CD8-positive, alpha-beta memory T cell (primary cell): ENCODE data around the gene SGPP2. TPM values are rescaled to one million over a fixed set of nuclear protein-coding genes. Genes with fewer than 3 reads are reported as not detected.
"Not testable (repeated sequence)": the region's sequence is repeated elsewhere in the genome, so short reads cannot be mapped to it uniquely, and the experiment has no call there.

Experiments
- CTCF ChIA-PET: fragments of 350-600 bp; sonication (Branson Sonifier 250); formaldehyde crosslinking; loops from one replicate; lab custom pipeline; 2021; ENCODE audit warnings: antibody characterized with exemption; lab: Charles Lee
- POLR2A ChIA-PET: fragments of 350-600 bp; sonication (Branson Sonifier 250); formaldehyde crosslinking; loops from one replicate; lab custom pipeline; 2021; ENCODE audit warnings: antibody characterized with exemption; lab: Charles Lee
- DNase-seq, 5 donors: peaks; one replicate each; pipeline versions ENCODE4 v3.0.0 to v3.0.0-alpha.2; 2020 to 2022; ENCODE audit warnings: mixed read lengths in 1 of 5
- H3K27ac ChIP-seq: one replicate; pipeline ENCODE4 v1.7.0; 2013; ENCODE audit warnings: low read depth, mild to moderate bottlenecking, low read length, moderate library complexity
- H3K27me3 ChIP-seq: 2 replicates; pipeline ENCODE4 v1.7.0; 2013; ENCODE audit warnings: low read length, mild to moderate bottlenecking; ENCODE audit not compliant: insufficient read depth, poor library complexity, severe bottlenecking
- H3K36me3 ChIP-seq: 2 replicates; pipeline ENCODE4 v1.7.0; 2013; ENCODE audit warnings: mild to moderate bottlenecking, low read length, moderate library complexity; ENCODE audit not compliant: insufficient read depth
- H3K4me1 ChIP-seq: 2 replicates; pipeline ENCODE4 v1.7.0; 2013; ENCODE audit warnings: mild to moderate bottlenecking, low read length, moderate library complexity; ENCODE audit not compliant: insufficient read depth
- H3K4me3 ChIP-seq: 2 replicates; pipeline ENCODE4 v1.7.0; 2013; ENCODE audit warnings: mild to moderate bottlenecking, low read length
- H3K9me3 ChIP-seq: 2 replicates; pipeline ENCODE4 v1.7.0; 2013; ENCODE audit warnings: mild to moderate bottlenecking, low read length
- H3K27ac Mint-ChIP-seq, 8 donors: one replicate each; pipeline ENCODE4 v1.8.0; 2020 to 2021; ENCODE audit warnings: mixed read lengths in 8 of 8, mild to moderate bottlenecking in 6 of 8, inconsistent platforms in 3 of 8, moderate library complexity in 3 of 8
- H3K27me3 Mint-ChIP-seq, 2 donors: one replicate each; pipeline ENCODE4 v1.8.0; 2020 to 2021; ENCODE audit warnings: mixed read lengths in 2 of 2, mild to moderate bottlenecking in 1 of 2, moderate library complexity in 1 of 2
- H3K36me3 Mint-ChIP-seq, 3 donors: one replicate each; pipeline ENCODE4 v1.8.0; 2020 to 2021; ENCODE audit warnings: mixed read lengths in 3 of 3, inconsistent platforms in 1 of 3, mild to moderate bottlenecking in 1 of 3
- H3K4me1 Mint-ChIP-seq, 3 donors: one replicate each; pipeline ENCODE4 v1.8.0; 2020 to 2021; ENCODE audit warnings: mixed read lengths in 3 of 3, inconsistent platforms in 1 of 3, mild to moderate bottlenecking in 1 of 3
- H3K4me3 Mint-ChIP-seq, 7 donors: one replicate each; pipeline ENCODE4 v1.8.0; 2020 to 2021; ENCODE audit warnings: mixed read lengths in 7 of 7, mild to moderate bottlenecking in 6 of 7, moderate library complexity in 4 of 7, inconsistent platforms in 2 of 7
- H3K9me3 Mint-ChIP-seq, 5 donors: one replicate each; pipeline ENCODE4 v1.8.0; 2020 to 2022; ENCODE audit warnings: mixed read lengths in 5 of 5, mild to moderate bottlenecking in 3 of 5, moderate library complexity in 2 of 5, inconsistent platforms in 1 of 5
- polyA plus RNA-seq: library from polyadenylated mRNA; unstranded; fragments of 300-500 nt; fragmentation: Illumina TruSeq; gene quantifications from one replicate; pipeline ENCODE4 v1.2.3, GENCODE V29; 2021
- total RNA-seq, 2 experiments: library from RNA; stranded (reverse); gene quantifications; one replicate each; pipeline ENCODE4 v1.2.3, GENCODE V29; 2021

The SGPP2 gene
- total and polyA plus RNA-seq, 3 experiments from 2014 or later: 2.2 to 7.6 (median 6.5) TPM

DNA sequence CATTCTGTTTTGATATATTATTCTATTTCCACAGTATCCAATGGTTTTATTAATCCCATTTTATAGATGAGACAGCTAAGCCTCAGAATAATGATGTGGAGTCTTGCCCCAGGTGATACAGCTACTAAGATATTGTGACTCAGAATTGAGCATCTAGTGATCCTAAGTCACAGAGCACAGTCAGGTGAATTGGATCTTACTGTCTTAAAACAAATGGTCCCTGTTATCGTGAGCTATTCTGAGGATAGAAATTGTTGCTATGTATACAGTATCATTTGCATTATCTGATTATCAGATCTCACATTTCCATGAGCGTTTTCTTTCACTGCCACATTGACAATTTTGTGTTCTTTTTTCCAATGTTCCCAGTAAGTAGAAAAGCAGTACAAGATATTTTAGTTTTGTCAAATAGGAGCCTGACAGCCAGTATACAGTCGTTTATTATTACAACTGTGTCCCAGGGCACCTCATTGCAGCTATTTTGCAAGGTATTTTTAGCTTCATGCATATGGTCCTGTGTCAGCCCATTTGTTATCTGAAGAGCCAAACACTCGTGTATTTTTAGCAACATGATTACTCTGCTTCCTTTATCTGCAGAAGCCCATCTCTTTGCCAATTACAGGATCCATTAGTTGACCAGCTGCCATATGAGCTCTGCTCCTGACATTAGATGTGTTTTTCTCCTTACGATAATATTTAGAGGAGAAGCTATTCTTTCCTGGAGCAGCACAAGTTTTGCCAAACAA lies 25.1 kb upstream of the SGPP2 start:
- H3K27ac ChIP-seq: no peak overlapping the region
- CTCF ChIA-PET: no interaction called here
- POLR2A ChIA-PET: no interaction called here

DNA sequence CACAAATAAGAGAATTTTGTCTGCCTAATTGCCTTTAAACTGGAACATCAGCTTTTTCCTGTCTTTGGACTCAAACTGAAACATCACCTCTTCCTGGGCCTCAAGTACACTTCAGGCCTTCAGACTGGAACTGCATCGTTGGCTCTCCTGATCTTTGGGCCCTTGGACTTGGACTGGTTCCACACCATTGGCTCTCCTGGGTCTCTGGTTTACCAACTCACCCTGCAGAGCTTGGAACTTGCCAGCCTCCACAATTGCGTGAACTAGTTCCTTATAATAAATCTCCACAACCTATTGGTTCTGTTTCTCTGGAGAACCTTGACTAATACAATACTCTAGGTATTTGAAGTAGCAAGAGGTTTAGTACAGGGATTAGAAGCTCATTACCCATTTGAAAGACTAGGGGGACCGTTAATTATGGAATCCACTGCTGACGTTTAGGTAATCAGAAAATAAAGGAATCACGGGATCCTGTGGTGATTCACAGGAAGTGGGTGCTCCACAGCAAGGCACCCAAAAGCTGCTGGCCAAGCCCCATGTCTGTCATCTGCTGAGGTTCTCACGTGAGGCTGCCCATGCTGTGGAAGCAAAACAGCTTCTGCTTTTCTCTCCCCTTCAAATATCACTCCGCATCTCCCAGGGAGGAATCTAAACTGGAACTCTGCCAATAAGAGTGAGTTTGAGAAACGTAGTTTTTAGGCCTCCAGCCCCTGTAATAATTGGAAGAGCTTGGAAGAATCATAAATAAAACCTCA lies 20.0 kb upstream of the SGPP2 start:
- Histone ChIP-seq H3K27me3 (no peaks in the 10 kb centered on the region), H3K9me3 (no peaks in the 10 kb centered on the region), H3K36me3 (no peaks in the 10 kb centered on the region), H3K27ac (no peak overlapping the region), H3K4me1 (no peaks in the 10 kb centered on the region), H3K4me3 (no peak overlapping the region)
- CTCF ChIA-PET: no interaction called here
- Mint-ChIP-seq H3K4me3 (no peak overlapping the region), H3K27ac (no peak overlapping the region), H3K27me3 (peaks cover 2 to 3% of the 10 kb centered on the region in 2 donors), H3K36me3 (no peaks in the 10 kb centered on the region), H3K9me3 (peaks cover 0 to 3% (median 2%) of the 10 kb centered on the region in 5 donors), H3K4me1 (no peaks in the 10 kb centered on the region)
- DNase-seq: no peak
- POLR2A ChIA-PET: no interaction called here

More for the DNA sequence above, 25.1 kb upstream of the SGPP2 start:
- no peak overlapping the region for H3K4me3 Mint-ChIP-seq
- Histone ChIP-seq H3K4me1 (no peaks in the 10 kb centered on the region), H3K27me3 (no peaks in the 10 kb centered on the region), H3K9me3 (no peaks in the 10 kb centered on the region), H3K4me3 (no peak overlapping the region), H3K36me3 (no peaks in the 10 kb centered on the region)
- H3K9me3 Mint-ChIP-seq: peaks cover 0 to 2% (median 1%) of the 10 kb centered on the region in 5 donors
- no peak overlapping the region for H3K27ac Mint-ChIP-seq
- no peak for DNase-seq
- H3K36me3 Mint-ChIP-seq: no peaks in the 10 kb centered on the region
- no peaks in the 10 kb centered on the region for H3K4me1 Mint-ChIP-seq
- peaks cover 2 to 3% of the 10 kb centered on the region in 2 donors for H3K27me3 Mint-ChIP-seq

DNA sequence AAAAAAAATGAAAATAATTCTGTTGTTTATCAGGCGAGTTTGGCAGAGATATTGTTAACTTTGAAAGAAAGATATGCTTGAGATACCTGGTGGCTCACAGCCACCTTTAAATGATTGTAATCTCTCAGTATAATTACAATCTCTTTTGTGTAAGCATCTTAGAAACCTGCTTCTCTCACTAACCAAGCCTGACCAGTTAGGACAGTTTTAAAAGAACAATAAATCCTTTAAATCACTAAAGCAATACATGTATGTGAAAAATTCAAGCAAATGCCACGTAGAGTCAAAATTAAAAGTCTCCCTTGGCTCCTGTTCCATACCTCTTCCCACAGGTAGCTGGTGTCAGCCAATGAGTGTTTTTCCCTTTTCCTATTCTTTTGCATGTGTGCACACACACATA lies 15.7 kb upstream of the SGPP2 start:
- no peaks in the 10 kb centered on the region for H3K36me3 Mint-ChIP-seq
- peaks cover 0 to 9% (median 8%) of the 10 kb centered on the region in 5 donors for H3K9me3 Mint-ChIP-seq
- H3K4me1 ChIP-seq: no peaks in the 10 kb centered on the region
- no peaks in the 10 kb centered on the region for H3K27me3 ChIP-seq
- H3K27ac ChIP-seq: no peak overlapping the region
- H3K4me3 ChIP-seq: no peak overlapping the region
- H3K36me3 ChIP-seq: no peaks in the 10 kb centered on the region
- no peak overlapping the region for H3K27ac Mint-ChIP-seq
- ChIA-PET POLR2A (no interaction called here), CTCF (no interaction called here)
- no peaks in the 10 kb centered on the region for H3K9me3 ChIP-seq
- DNase-seq: no peak
- H3K4me1 Mint-ChIP-seq: no peaks in the 10 kb centered on the region
- H3K27me3 Mint-ChIP-seq: peaks cover 3 to 5% of the 10 kb centered on the region in 2 donors
- no peak overlapping the region for H3K4me3 Mint-ChIP-seq

DNA sequence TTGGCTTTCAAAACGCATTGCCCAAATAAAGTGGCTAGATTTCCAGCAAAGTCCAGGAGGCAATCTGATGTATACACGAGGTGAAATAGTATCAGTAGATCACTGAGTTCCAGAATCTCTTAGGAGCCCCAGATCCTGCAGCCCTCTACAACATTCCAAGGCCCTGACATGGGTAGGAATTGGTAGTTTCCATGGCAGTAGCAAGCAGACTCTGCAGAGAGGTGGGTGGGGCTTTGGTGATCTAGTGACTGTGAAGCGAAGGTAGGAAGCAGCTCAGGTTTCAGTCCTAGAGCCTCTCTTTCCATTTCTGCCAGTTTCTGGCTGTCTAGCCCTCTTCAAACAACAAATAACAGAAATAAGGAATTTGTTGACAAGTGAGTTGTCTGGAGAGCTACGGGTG lies 13.8 kb upstream of the SGPP2 start:
- no peak overlapping the region for H3K27ac Mint-ChIP-seq
- Histone ChIP-seq H3K4me3 (no peak overlapping the region), H3K36me3 (no peaks in the 10 kb centered on the region), H3K27me3 (no peaks in the 10 kb centered on the region), H3K4me1 (no peaks in the 10 kb centered on the region), H3K27ac (no peak overlapping the region), H3K9me3 (no peaks in the 10 kb centered on the region)
- ChIA-PET POLR2A (no interaction called here), CTCF (no interaction called here)
- H3K9me3 Mint-ChIP-seq: peaks cover 0 to 8% (median 5%) of the 10 kb centered on the region in 5 donors
- peaks cover 3% of the 10 kb centered on the region in 2 donors for H3K27me3 Mint-ChIP-seq
- no peak for DNase-seq
- no peaks in the 10 kb centered on the region for H3K36me3 Mint-ChIP-seq
- no peak overlapping the region for H3K4me3 Mint-ChIP-seq
- no peaks in the 10 kb centered on the region for H3K4me1 Mint-ChIP-seq

DNA sequence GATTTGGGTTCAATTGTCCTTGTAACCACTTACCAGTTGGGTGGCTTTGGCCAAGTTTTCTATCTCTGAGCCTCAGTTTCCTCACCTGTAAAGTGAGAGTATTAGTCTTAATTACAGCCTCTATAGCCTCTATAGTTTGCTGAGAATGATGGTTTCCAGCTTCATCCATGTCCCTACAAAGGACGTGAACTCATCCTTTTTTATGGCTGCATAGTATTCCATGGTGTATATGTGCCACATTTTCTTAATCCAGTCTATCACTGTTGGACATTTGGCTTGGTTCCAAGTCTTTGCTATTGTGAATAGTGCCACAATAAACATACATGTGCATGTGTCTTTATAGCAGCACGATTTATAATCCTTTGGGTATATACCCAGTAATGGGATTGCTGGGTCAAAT lies 12.0 kb upstream of the SGPP2 start:
- H3K27ac ChIP-seq, H3K27me3 ChIP-seq, DNase-seq, H3K4me3 ChIP-seq, H3K36me3 Mint-ChIP-seq, H3K27me3 Mint-ChIP-seq, H3K9me3 ChIP-seq, POLR2A ChIA-PET, H3K36me3 ChIP-seq, H3K4me3 Mint-ChIP-seq, H3K4me1 ChIP-seq, H3K27ac Mint-ChIP-seq, H3K4me1 Mint-ChIP-seq, CTCF ChIA-PET: not testable (repeated sequence)
- peaks cover 0 to 11% (median 7%) of the 10 kb centered on the region in 5 donors for H3K9me3 Mint-ChIP-seq

- Mint-ChIP-seq H3K27ac (no peak overlapping the region), H3K9me3 (peaks cover 0 to 11% (median 7%) of the 10 kb centered on the region in 5 donors), H3K4me1 (no peaks in the 10 kb centered on the region), H3K27me3 (peaks cover 3 to 5% of the 10 kb centered on the region in 2 donors), H3K36me3 (no peaks in the 10 kb centered on the region), H3K4me3 (no peak overlapping the region)
- H3K27me3 ChIP-seq: no peaks in the 10 kb centered on the region
- H3K27ac ChIP-seq: no peak overlapping the region
- POLR2A ChIA-PET: no interaction called here
- DNase-seq: no peak
- H3K36me3 ChIP-seq: no peaks in the 10 kb centered on the region
- CTCF ChIA-PET: no interaction called here
- no peaks in the 10 kb centered on the region for H3K4me1 ChIP-seq
- no peak overlapping the region for H3K4me3 ChIP-seq
- no peaks in the 10 kb centered on the region for H3K9me3 ChIP-seq
These were observed 10.9 kb upstream of the SGPP2 start for GRCh38 chr2:222413295-222413911.

- Histone ChIP-seq H3K27ac (no peak overlapping the region), H3K27me3 (peaks cover 12% of the 10 kb centered on the region), H3K4me1 (peaks cover 5% of the 10 kb centered on the region), H3K36me3 (no peaks in the 10 kb centered on the region), H3K4me3 (no peak overlapping the region), H3K9me3 (no peaks in the 10 kb centered on the region)
- no peak for DNase-seq
- H3K27me3 Mint-ChIP-seq: peaks cover 17 to 33% of the 10 kb centered on the region in 2 donors
- H3K36me3 Mint-ChIP-seq: peaks cover 0 to under 1% (median 0%) of the 10 kb centered on the region in 3 donors
- ChIA-PET CTCF (no interaction called here), POLR2A (no interaction called here)
- H3K27ac Mint-ChIP-seq: no peak overlapping the region
- peaks cover 0 to 6% (median 0%) of the 10 kb centered on the region in 5 donors for H3K9me3 Mint-ChIP-seq
- H3K4me1 Mint-ChIP-seq: peaks cover 7 to 12% (median 8%) of the 10 kb centered on the region in 3 donors
- no peak overlapping the region for H3K4me3 Mint-ChIP-seq
These were observed 5.6 kb upstream of the SGPP2 start for GRCh38 chr2:222418739-222419138.

DNA sequence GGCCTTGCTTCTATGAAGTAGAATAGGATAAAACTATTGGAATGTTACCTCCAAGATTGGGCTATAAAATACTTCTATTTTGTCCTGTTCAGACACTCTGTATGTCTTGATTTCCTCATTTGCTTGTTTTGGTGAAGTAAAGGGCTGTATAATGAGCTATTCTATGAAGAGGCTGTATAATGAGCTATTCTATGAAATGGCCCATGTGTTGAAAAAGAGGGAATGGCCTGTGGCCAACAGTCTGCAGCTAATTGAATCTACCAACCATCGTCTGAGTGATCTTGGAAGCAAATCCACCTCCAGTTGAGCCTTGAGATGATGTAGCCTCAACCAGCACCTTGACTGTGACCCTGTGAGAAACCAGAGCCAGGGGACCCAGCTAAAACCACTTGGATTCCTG lies 3.8 kb upstream of the SGPP2 start:
- CTCF ChIA-PET: no interaction called here
- POLR2A ChIA-PET: no interaction called here
- H3K4me1 Mint-ChIP-seq: peaks cover 9 to 21% (median 17%) of the 10 kb centered on the region in 3 donors
- Histone ChIP-seq H3K4me1 (peaks cover 5% of the 10 kb centered on the region), H3K9me3 (no peaks in the 10 kb centered on the region), H3K36me3 (no peaks in the 10 kb centered on the region), H3K27ac (no peak overlapping the region), H3K27me3 (peaks cover 14% of the 10 kb centered on the region), H3K4me3 (no peak overlapping the region)
- peaks cover 22 to 43% of the 10 kb centered on the region in 2 donors for H3K27me3 Mint-ChIP-seq
- no peak for DNase-seq
- peaks cover 0 to 9% (median 0%) of the 10 kb centered on the region in 5 donors for H3K9me3 Mint-ChIP-seq
- peaks cover 0 to 6% (median 0%) of the 10 kb centered on the region in 3 donors for H3K36me3 Mint-ChIP-seq
- no peak overlapping the region for H3K27ac Mint-ChIP-seq
- H3K4me3 Mint-ChIP-seq: no peak overlapping the region
